HG03354 (cell line): ENCODE measurements around the gene STIM1.
"Not testable (repeated sequence)": the region's sequence is repeated elsewhere in the genome, so short reads cannot be mapped to it uniquely, and the experiment has no call there.

Experiments
- ATAC-seq: cut with Tn5 transposase; IDR thresholded peaks from one replicate; pipeline ENCODE4 v1.9.1; 2021; ENCODE audit warnings: mild to moderate bottlenecking; ENCODE audit not compliant: unreplicated experiment, poor library complexity, severe bottlenecking

Gene STIM1

DNA sequence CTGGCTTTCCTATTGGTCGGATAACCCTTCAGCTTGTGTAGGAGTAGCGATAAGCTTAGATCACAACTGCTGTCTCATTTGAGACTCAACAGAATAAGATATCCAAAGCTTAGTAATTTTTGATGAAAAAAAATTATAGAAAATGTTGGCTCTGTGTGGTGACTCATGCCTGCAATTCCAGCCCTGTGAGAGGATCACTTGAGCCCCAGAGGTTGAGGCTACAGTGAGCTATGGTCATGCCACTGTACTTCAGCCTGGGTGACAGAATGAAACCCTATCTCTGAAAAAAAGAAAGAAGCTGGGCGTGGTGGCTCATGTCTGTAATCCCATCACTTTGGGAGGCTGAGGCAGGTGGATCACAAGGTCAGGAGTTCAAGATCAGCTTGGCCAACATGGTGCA, 183.5 kb downstream of the STIM1 start:
- ATAC-seq: no peak

DNA sequence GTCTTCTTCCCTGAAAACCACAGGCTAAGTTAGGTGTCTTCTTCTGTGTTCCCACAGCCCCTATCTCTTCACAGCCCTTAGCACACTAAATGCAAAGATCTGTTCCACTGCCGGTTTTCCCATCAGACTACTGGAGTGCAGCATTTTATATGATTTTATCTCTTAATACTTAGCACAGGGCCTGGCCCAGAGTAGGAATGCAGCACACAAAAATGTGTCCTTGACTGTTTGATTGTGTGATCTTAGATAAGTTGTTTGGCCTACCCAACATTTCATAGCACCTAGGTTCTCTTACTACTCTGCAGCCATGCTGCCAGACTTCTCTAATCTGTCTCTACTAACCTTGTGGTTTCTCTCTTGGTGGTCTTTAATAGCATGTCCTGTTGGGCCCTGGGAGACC, 185.0 kb downstream of the STIM1 start:
- no peak for ATAC-seq

DNA sequence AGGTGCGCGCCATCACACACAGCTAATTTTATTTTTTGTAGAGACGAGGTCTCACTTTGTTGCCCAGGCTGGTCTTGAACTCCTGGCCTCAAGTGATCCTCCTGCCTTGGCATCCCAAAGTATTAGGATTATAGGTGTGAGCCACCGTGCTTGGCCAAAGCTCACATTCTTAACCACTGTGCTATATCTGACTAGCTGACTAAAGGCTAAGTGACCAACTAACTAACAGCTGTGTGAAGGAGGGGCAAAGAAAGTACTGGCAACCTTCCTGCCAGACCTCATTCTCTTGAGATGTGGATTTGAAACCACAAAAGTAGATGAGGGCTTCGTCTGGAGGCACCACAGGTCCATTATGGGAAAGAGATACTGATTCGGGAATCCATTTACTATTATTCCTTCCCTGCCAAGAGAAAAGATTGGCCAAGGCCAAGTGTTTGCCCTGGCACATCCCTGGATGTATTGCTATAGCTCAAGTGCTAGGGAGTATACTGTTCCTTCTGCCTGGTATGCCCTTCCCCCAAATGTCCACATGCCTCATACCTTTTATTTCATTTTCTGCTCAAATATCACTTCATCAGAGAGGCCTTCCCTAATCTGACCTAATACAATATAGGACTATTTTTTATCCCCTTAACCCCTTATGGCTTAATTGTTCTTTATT, 186.4 kb downstream of the STIM1 start:
- ATAC-seq: no peak

- ATAC-seq: no peak
Observed at GRCh38 chr11:4044976-4045646, 189.6 kb downstream of the STIM1 start.

GRCh38 chr11:4048340-4048739, 192.9 kb downstream of the STIM1 start:
- ATAC-seq: no peak

- ATAC-seq: no peak
Observed at GRCh38 chr11:4049006-4049405, 193.5 kb downstream of the STIM1 start.

- no peak for ATAC-seq
Observed at GRCh38 chr11:4050138-4050537, 194.7 kb downstream of the STIM1 start.

DNA sequence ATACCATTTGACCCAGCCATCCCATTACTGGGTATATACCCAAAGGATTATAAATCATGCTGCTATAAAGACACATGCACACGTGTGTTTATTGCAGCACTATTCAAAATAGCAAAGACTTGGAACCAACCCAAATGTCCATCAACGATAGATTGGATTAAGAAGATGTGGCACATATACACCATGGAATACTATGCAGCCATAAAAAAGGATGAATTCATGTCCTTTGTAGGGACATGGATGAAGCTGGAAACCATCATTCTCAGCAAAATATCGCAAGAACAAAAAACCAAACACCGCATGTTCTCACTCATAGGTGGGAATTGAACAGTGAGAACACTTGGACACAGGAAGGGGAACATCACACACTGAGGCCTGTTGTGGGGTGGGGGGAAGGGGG, 197.7 kb downstream of the STIM1 start:
- not testable (repeated sequence) for ATAC-seq

DNA sequence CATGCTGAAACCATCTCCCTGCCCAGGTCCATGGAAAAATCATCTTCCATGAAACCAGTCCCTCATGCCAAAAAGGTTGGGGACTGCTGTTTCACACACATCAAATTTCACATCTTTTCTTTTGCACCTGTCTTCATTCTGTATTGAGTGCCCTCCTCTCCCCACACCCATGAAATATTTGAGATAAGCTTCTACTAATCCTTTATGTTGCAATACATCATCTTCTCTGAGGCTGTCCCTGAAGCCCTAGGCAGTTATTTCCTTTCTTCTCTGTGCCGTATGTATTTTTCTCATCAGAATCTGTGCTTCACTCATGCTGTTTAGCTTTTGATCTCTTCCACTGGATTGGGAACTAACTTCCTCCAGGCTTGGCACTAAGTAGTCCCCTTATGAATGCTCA, 199.2 kb downstream of the STIM1 start:
- no peak for ATAC-seq

- ATAC-seq: no peak
Observed at GRCh38 chr11:4059424-4059823, 204.0 kb downstream of the STIM1 start.

GRCh38 chr11:4060182-4060923, 204.9 kb downstream of the STIM1 start:
- no peak for ATAC-seq

- no peak for ATAC-seq
Observed at GRCh38 chr11:4061700-4062099, 206.2 kb downstream of the STIM1 start.

DNA sequence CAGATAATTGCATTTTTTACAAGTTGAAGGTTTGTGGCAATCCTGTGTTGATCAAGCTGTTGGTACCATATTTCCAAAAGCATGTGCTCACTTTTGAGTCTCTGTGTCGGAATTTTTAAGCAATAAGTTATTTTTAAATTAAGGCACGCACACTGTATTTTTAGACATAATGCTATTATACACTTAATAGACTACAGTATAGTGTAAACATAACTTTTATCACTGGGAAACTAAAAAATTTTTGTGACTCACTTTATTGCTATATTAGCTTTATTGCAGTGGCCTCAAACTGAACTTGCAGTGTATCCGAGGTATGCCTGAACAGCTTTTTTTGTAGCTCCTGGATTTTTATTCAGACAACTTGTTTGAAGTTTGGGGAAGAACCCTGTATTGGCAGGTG, 207.9 kb downstream of the STIM1 start:
- no peak for ATAC-seq

DNA sequence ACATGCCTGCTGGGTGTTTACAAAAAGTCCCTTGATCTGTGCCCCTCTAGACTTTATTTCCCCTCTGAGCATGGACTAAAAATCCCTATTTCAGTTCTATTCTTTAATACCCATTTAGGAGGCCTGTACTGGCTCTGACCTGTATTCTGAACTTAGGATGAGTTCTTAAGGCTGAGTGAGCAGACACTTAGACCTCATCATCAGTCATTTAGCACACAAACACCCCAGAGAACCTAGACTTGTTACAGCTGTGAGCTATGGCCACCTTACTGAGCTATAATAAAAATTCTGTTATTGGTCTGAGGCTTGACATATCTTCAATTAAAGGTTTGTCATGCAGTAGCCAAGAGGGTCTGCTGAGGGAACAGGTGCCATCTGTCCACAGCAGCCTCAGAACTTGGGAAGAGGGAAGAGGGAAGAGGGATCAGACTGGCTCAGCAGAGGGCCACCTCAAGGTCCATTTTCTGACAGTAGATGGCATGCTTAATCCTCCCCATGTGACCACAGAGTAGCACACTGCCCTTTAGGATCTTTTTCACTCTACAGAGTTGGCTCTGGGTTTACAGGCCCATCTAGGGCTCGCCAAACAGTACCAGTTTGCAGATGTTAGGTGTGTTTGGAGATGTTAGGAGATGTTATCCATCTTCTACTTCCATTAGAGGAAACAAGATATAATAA, 209.0 kb downstream of the STIM1 start:
- ATAC-seq: no peak

GRCh38 chr11:4065086-4065485, 209.6 kb downstream of the STIM1 start:
- no peak for ATAC-seq

DNA sequence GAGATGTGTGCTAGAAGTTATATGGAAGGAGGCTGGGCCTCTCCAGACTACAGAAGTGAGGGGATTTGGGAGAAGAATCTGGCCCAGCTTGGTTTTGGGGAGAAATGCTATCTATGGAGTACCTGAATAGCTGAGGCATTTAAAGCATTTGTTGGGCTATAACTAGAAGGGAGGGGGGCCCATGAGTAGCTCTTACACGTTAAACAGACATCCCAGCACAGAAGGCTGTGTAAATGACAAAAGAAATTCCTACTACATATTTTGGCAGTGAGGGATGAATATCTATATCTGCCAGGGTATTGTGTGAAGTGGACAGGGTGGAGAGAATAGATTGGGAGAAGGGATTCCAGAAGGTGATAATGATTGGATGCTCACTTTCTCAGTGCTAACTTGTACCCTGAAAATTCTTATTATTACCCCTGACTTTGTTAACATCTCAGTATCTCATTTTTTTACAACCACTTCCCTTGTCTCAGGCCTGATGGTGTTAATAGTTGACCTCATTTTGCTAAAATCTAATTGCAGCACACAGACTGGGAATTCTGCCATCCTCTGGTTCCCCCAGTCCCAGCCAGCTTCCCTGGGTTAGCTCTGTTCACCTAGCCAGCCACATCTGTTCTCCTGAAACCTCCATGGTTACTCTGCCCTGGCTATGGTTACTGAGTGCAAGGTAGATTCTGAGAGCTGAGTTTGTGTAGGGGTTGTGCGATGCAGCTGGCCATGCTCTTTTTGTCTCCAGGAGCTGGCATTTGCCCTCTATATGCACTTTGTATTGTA, 210.3 kb downstream of the STIM1 start:
- ATAC-seq: no peak

DNA sequence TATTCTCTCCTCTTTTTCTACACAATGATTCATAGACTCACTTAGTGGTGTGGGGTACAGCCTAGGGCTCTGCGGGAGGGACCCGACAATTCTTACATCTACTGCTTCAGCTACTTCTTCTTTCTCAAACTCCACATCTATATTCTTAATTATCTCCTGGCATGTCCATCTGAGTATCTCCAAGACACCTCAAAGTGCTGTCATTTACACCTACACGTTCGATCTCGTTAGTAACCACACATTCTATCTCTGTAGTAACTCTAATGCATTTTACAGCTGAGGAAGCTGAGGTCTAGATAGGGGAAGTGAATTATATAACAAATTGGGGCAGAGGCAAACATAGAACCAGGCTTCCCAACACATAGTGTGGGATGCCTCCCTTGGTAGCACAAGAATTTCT, 211.4 kb downstream of the STIM1 start:
- no peak for ATAC-seq

DNA sequence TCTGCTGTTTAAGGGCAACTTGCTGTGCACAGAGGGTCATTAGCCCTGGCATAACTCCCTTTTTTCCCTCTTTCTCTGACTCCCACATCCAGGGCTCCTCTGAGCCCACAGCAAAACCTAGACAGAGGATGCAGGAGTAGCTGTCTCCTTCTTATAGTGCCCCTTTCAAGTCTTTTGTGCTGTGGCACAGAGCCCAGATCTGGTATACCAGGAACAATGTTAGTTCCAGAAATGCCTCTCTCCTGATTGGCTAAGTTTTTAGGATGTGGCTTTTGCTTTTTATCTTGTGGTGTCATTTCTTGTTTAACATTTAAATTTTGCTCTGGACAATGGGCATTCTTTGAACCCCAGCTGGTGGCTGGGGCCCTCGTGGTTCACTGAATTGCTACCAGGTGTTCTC, 213.5 kb downstream of the STIM1 start:
- no peak for ATAC-seq

DNA sequence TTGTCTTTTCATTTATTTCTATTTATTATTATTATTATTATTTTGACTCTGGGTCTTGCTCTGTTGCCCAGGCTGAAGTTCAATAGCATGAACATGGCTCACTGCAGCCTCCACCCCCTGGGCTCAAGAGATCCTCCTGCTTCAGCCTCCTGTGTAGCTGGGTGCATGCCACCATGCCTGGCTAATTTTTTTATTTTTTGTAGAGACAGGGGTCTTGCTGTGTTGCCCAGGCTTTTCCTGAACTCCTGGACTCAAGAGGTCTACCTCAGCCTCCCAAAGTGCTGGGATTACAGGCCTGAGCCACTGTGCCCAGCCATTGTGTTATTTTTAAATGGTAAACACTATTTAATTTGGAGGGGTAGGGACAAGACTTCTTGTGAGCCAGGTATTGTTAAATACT, 215.9 kb downstream of the STIM1 start:
- no peak for ATAC-seq

DNA sequence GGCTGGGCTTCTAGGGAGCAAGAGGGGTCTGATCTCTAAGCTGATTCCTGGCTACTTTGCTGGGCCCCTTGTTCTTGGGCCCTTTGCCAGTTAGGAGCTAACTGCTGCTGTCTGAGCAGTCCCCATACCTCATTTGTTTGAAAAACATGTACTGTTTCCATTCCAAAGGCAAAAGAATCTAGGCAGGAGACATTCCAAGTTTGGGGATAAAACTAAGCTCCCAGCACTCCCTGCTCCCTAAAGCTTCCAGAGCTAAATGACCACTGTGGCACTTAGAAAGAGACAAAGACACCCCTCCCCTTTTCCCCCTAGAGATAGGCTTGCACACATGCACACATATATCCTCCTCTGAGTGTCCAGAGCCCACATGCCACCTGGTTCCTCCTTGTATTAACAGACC, 216.4 kb downstream of the STIM1 start:
- ATAC-seq: no peak
